GM06990 (cell line): ENCODE measurements around the gene MYADML2.

ENCODE experiments used
- DNase-seq: peaks from one replicate; pipeline ENCODE4 v3.0.0-alpha.2; 2011; ENCODE audit not compliant: insufficient read length; ENCODE audit errors: extremely low read depth
- H3K27me3 ChIP-seq: replicated peaks from 2 replicates; pipeline ENCODE4 v1.6.0; 2011; ENCODE audit warnings: low read length; ENCODE audit not compliant: control insufficient read depth, insufficient read depth
- H3K36me3 ChIP-seq: 2 replicates; pipeline ENCODE4 v1.5.1; 2011; ENCODE audit warnings: low read length; ENCODE audit not compliant: control insufficient read depth, insufficient read depth
- H3K4me3 ChIP-seq: replicated peaks from 2 replicates; pipeline ENCODE4 v1.5.1; 2011; ENCODE audit warnings: low read depth, mild to moderate bottlenecking, control low read depth, low read length
- CTCF ChIP-seq: IDR thresholded peaks from 2 replicates; pipeline ENCODE4 v1.5.1; 2011; ENCODE audit warnings: low read length, control low read depth, mild to moderate bottlenecking, inconsistent platforms; ENCODE audit not compliant: insufficient read depth, poor library complexity, severe bottlenecking

The MYADML2 gene

GRCh38 chr17:81939881-81940385, 7.1 kb downstream of the MYADML2 start:
- H3K4me3 ChIP-seq, result no peak overlapping the region
- H3K27me3 ChIP-seq, result no peaks in the 10 kb centered on the region
- no peaks in the 10 kb centered on the region for H3K36me3 ChIP-seq
- no peak for TF ChIP-seq CTCF
- DNase-seq, result no peak

DNA sequence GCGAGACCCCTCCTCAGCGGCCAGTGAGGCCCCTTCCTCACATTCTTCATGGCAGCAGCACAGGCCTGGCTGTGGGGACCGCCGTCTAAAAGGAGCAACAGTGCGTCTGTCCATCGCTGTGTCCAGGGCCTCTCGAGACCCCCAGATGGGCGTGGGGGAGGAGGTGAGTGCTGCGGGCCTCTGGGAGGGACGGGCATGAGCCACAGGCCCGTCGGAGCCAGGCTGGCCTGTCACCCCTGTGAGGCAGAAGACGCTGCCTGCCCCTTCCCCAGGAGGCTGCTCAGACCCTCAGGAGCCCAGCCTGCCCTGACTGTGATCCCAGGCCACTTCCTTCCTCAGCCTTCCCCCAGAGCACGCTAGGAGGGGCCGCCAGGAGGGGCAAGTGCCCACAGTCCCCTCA, 7.8 kb downstream of the MYADML2 start:
- H3K4me3 ChIP-seq, result no peak overlapping the region
- no peak for TF ChIP-seq CTCF
- no peak for DNase-seq
- no peaks in the 10 kb centered on the region for H3K27me3 ChIP-seq
- peaks cover 5% of the 10 kb centered on the region; the same call in 1 of the 2 replicates for H3K36me3 ChIP-seq

DNA sequence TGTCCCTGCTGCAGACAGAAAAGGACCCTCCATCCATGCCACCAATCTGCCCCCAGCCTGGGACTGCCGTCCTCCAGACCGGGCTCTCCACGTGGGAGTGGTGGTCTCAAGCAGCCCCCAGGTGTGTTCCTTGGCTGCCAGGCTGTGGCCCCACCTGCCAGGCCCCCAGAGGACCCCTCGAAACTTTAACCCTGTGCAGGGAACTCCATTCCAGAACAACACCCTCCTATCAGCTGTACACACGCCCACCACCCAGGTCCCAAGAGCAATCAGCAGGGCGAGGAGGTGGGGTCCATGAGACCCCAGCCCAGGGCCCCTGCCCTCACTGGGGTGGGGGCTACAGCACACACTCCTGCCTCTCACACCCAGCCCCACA, 11.3 kb downstream of the MYADML2 start:
- Histone ChIP-seq H3K36me3 (peaks cover 8% of the 10 kb centered on the region), H3K4me3 (peak overlapping the region; percentile 42), H3K27me3 (no peaks in the 10 kb centered on the region)
- no peak for TF ChIP-seq CTCF
- no peak for DNase-seq

- no peak for TF ChIP-seq CTCF
- Histone ChIP-seq H3K36me3 (peaks cover 8% of the 10 kb centered on the region), H3K27me3 (no peaks in the 10 kb centered on the region), H3K4me3 (no peak overlapping the region)
- DNase-seq, result no peak
Observed at GRCh38 chr17:81934850-81935708, 12.0 kb downstream of the MYADML2 start.

GRCh38 chr17:81934098-81934757, 12.8 kb downstream of the MYADML2 start:
- Histone ChIP-seq H3K4me3 (no peak overlapping the region), H3K27me3 (no peaks in the 10 kb centered on the region), H3K36me3 (peaks cover 8% of the 10 kb centered on the region)
- no peak for DNase-seq
- no peak for TF ChIP-seq CTCF
